ENCODE data around the gene IGF2R. TPM values are rescaled to one million over a fixed set of nuclear protein-coding genes. Genes with fewer than 3 reads are reported as not detected.

Gene IGF2R
- total and polyA plus RNA-seq, 2 of the 13 experiments (the other 11 are each of a cell fraction or from before 2014, with no cell fraction given), result 38.3 to 70.0 TPM

DNA sequence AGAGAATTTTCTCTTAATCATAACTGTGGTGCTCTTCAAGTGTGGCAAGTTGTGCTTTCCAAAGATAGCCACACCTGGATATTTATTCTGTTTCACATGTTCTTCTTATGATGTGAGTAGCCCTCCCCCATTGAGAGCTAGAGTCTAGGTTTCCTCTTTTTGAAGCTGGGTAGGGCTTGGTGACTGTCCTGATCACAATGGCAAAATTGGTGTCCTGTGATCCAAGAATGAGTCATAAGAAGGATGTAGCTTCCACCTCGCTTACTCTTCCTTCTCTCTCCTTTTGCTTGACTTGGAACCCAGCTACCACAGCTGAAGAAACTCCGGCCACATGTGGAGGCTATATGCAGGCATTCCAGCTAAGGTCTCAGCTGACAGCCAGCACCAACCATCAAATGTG, 7.4 kb upstream of the IGF2R start:
- no peak overlapping the region for H3K27ac ChIP-seq (ENCODE audit: extremely low read length, insufficient read depth, low read length)
- H3K27me3 ChIP-seq (ENCODE audit: control insufficient read depth in 1 of 2, insufficient read depth in 2 of 2, low read length in 2 of 2), result peaks cover 0 to 32% of the 10 kb centered on the region in 2 experiments; a peak in 4 of 5 replicates
- H3K4me1 ChIP-seq (ENCODE audit: insufficient read depth, low read length), result no peaks in the 10 kb centered on the region
- H3K9me3 ChIP-seq (ENCODE audit: low read length), result no peaks in the 10 kb centered on the region
- H4K20me1 ChIP-seq (ENCODE audit: insufficient read depth, low read length), result no peaks in the 10 kb centered on the region
- no peak for DNase-seq (ENCODE audit: low spot score)
- intact Hi-C loops (cut with micrococcal nuclease; ENCODE audit: unreplicated experiment), result no loop called here
- no peak for FAIRE-seq
- TF ChIP-seq, protein P1, sequence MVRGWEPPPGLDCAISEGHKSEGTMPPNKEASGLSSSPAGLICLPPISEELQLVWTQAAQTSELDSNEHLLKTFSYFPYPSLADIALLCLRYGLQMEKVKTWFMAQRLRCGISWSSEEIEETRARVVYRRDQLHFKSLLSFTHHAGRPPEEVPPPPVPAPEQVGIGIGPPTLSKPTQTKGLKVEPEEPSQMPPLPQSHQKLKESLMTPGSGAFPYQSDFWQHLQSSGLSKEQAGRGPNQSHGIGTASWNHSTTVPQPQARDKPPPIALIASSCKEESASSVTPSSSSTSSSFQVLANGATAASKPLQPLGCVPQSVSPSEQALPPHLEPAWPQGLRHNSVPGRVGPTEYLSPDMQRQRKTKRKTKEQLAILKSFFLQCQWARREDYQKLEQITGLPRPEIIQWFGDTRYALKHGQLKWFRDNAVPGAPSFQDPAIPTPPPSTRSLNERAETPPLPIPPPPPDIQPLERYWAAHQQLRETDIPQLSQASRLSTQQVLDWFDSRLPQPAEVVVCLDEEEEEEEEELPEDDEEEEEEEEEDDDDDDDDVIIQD (CRISPR knock-in tag; IDR thresholded peaks at IDR 0.05; ENCODE audit: low read depth), result no peak
- TF ChIP-seq, protein P2, sequence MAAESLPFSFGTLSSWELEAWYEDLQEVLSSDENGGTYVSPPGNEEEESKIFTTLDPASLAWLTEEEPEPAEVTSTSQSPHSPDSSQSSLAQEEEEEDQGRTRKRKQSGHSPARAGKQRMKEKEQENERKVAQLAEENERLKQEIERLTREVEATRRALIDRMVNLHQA (CRISPR knock-in tag; IDR thresholded peaks at IDR 0.05), result no peak
- no peak for TF ChIP-seq CCDC6 (CRISPR knock-in tag; IDR thresholded peaks at IDR 0.05)
- no peaks in the 10 kb centered on the region for H3K79me2 ChIP-seq (ENCODE audit: insufficient read depth, low read length)
- H2AFZ ChIP-seq (ENCODE audit: low read length), result no peak overlapping the region
- ChIA-PET CTCF (ENCODE audit: low intra/inter-chr PET ratio, low total read pairs) (no interaction called here), POLR2A (no interaction called here)
- no peaks in the 10 kb centered on the region for H3K36me3 ChIP-seq (replicated peaks in 1 of 2; ENCODE audit: control insufficient read depth in 1 of 2, insufficient read depth in 2 of 2, low read length in 2 of 2)
- in situ Hi-C loops (cut with HindIII; ENCODE audit: extremely low pct_ligation_motif_present, low pct_unique_long_range_greater_than_20kb), result no loop called here
- H3K9ac ChIP-seq (ENCODE audit: insufficient read depth, low read depth, low read length), result no peak overlapping the region
- no peak overlapping the region for H3K4me2 ChIP-seq (ENCODE audit: low read depth, low read length)
- H3K4me3 ChIP-seq (replicated peaks in 1 of 3; ENCODE audit: insufficient read depth in 1 of 3, low read depth in 2 of 3, low read length in 3 of 3), result no peak overlapping the region
- no TSS peak for BruUV-seq (replicated peaks)
- WGBS (ENCODE audit: low lambda C conversion rate), result 36% methylated on average over 2 of the region's 2 CpGs
- ATAC-seq, result no peak

DNA sequence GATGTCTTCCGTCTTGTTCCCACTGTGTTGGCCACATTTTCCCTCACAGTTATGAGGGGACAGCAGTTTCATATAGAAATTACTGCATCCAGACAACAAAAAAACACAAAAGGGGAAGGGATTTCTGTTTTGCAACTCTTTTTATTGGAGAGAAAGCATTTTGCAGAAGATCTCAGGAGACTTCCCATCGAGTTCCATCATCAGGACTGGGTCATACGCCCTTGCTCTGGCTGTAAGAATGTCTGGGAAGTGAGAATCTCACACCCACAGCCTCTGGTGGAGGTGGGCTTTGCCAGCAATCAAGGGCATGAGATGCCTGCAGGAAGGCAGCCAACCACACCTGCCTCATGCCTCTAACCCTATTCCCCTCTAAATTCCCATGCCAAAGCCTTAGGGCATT, 5.8 kb upstream of the IGF2R start:
- WGBS (ENCODE audit: low lambda C conversion rate), result 26% methylated on average over 3 of the region's 3 CpGs
- in situ Hi-C loops (cut with HindIII; ENCODE audit: extremely low pct_ligation_motif_present, low pct_unique_long_range_greater_than_20kb), result no loop called here
- Histone ChIP-seq H3K27ac (ENCODE audit: extremely low read length, insufficient read depth, low read length) (no peak overlapping the region), H2AFZ (ENCODE audit: low read length) (no peak overlapping the region), H3K79me2 (ENCODE audit: insufficient read depth, low read length) (no peaks in the 10 kb centered on the region), H3K36me3 (replicated peaks in 1 of 2; ENCODE audit: control insufficient read depth in 1 of 2, insufficient read depth in 2 of 2, low read length in 2 of 2) (no peaks in the 10 kb centered on the region), H3K4me1 (ENCODE audit: insufficient read depth, low read length) (peaks cover 4% of the 10 kb centered on the region), H3K9ac (ENCODE audit: insufficient read depth, low read depth, low read length) (no peak overlapping the region), H3K4me3 (replicated peaks in 1 of 3; ENCODE audit: insufficient read depth in 1 of 3, low read depth in 2 of 3, low read length in 3 of 3) (no peak overlapping the region), H3K27me3 (ENCODE audit: control insufficient read depth in 1 of 2, insufficient read depth in 2 of 2, low read length in 2 of 2) (peaks cover 0 to 32% of the 10 kb centered on the region in 2 experiments; a peak in 4 of 5 replicates), H3K9me3 (ENCODE audit: low read length) (no peaks in the 10 kb centered on the region), H3K4me2 (ENCODE audit: low read depth, low read length) (no peak overlapping the region), H4K20me1 (ENCODE audit: insufficient read depth, low read length) (no peaks in the 10 kb centered on the region)
- no TSS peak for BruUV-seq (replicated peaks)
- intact Hi-C loops (cut with micrococcal nuclease; ENCODE audit: unreplicated experiment), result no loop called here
- no peak for ATAC-seq
- no peak for DNase-seq (ENCODE audit: low spot score)
- ChIA-PET CTCF (ENCODE audit: low intra/inter-chr PET ratio, low total read pairs) (no interaction called here), POLR2A (no interaction called here)
- no peak for FAIRE-seq
- TF ChIP-seq SP2 (CRISPR knock-in tag; IDR thresholded peaks at IDR 0.05) (no peak), NONO (IDR thresholded peaks at IDR 0.05) (no peak), NONO (CRISPR knock-in tag; conservative IDR thresholded peaks at IDR 0.05) (no peak)
- TF ChIP-seq, protein P3, sequence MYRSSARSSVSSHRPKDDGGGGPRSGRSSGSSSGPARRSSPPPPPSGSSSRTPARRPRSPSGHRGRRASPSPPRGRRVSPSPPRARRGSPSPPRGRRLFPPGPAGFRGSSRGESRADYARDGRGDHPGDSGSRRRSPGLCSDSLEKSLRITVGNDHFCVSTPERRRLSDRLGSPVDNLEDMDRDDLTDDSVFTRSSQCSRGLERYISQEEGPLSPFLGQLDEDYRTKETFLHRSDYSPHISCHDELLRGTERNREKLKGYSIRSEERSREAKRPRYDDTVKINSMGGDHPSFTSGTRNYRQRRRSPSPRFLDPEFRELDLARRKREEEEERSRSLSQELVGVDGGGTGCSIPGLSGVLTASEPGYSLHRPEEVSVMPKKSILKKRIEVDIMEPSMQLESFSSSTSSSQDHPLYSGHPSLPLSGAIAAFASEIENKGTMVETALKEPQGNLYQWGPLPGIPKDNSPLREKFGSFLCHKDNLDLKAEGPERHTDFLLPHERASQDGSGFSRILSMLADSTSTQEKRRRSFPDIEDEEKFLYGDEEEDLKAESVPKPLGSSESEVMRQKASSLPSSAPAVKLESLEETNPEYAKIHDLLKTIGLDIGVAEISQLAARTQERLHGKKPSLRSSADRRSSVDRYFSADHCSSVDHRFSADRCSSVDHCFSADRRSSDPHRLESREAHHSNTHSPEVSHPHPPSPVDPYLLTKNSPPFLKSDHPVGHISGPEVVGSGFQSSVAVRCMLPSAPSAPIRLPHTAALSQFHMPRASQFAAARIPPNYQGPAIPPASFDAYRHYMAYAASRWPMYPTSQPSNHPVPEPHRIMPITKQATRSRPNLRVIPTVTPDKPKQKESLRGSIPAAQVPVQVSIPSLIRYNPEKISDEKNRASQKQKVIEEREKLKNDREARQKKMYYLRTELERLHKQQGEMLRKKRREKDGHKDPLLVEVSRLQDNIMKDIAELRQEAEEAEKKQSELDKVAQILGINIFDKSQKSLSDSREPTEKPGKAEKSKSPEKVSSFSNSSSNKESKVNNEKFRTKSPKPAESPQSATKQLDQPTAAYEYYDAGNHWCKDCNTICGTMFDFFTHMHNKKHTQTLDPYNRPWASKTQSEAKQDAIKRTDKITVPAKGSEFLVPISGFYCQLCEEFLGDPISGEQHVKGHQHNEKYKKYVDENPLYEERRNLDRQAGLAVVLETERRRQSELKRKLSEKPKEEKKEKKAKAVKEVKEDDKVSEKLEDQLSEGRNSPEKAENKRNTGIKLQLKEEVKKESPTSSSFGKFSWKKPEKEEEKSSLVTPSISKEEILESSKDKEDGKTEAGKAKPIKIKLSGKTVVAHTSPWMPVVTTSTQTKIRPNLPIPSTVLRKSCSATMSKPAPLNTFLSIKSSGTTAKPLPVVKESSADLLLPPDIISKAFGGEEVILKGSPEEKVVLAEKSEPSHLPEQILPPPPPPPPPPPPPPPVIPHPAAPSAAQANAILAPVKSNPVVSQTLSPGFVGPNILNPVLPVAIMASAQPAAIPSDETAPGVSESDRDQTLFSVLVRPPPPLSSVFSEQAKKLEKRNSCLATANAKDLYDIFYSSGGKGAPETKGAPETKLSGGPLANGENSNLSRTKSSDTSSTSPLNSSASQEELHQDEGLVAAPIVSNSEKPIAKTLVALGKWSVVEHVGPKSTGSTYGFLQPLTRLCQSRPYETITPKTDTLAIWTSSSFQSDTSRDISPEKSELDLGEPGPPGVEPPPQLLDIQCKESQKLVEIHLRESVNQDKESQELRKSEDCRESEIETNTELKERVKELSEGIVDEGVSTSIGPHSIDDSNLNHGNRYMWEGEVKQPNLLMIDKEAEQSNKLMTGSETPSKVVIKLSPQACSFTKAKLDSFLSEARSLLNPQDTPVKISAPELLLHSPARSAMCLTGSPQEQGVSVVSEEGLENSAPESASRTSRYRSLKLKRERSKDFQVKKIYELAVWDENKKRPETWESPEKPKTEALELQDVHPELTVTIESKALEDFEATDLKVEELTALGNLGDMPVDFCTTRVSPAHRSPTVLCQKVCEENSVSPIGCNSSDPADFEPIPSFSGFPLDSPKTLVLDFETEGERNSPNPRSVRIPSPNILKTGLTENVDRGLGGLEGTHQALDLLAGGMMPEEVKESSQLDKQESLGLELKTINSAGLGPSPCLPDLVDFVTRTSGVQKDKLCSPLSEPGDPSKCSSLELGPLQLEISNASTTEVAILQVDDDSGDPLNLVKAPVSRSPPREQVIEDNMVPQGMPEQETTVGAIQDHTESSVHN (CRISPR knock-in tag; IDR thresholded peaks at IDR 0.05), result no peak

All from HepG2 (cell line).